H1 (cell line): Measurements from ENCODE around the gene SLITRK3. TPM values are rescaled to one million over a fixed set of nuclear protein-coding genes. Genes with fewer than 3 reads are reported as not detected.

Experiments used
- EP300 ChIP-seq, 2 experiments: IDR thresholded peaks; 1 replicate in 1 of 2; 2 replicates in 1 of 2; pipeline ENCODE4 v1.6.1; 2011 to 2012; ENCODE audit warnings: low read depth in 2 of 2, low read length in 2 of 2, mild to moderate bottlenecking in 2 of 2, borderline replicate concordance in 1 of 2, inconsistent platforms in 1 of 2, moderate library complexity in 1 of 2
- EZH2 ChIP-seq: fragments of 200-600 bp; sonication (generic); IDR thresholded peaks from 2 replicates; pipeline ENCODE4 v1.7.1; 2012; ENCODE audit warnings: low read depth, mild to moderate bottlenecking, moderate library complexity, low read length, inconsistent platforms; ENCODE audit not compliant: severe bottlenecking
- GTF2F1 ChIP-seq: IDR thresholded peaks from 2 replicates; pipeline ENCODE4 v1.6.1; 2012; ENCODE audit warnings: low read depth, low read length, improper control_type of control experiment, borderline replicate concordance
- JUND ChIP-seq: IDR thresholded peaks from 2 replicates; pipeline ENCODE4 v1.6.1; 2011; ENCODE audit warnings: mild to moderate bottlenecking, improper control_type of control experiment, low read length
- ZNF274 ChIP-seq: IDR thresholded peaks from 2 replicates; pipeline ENCODE4 v1.7.0; 2012; ENCODE audit warnings: low read length, borderline replicate concordance; ENCODE audit errors: extremely low read depth
- polyA plus RNA-seq, 7 experiments: library from polyadenylated mRNA; depleted of rRNA in 3 of 7; stranded (reverse) in 5 of 7; unstranded in 2 of 7; fragments of >200 nt in 5 of 7; fragments of 200-250 nt in 2 of 7; gene quantifications; 1 replicate in 5 of 7; 2 replicates in 1 of 7; 4 replicates in 1 of 7; pipeline versions ENCODE4 v1.2.1 to v1.2.3, GENCODE V29; 2011 to 2013; ENCODE audit warnings: missing spikeins in 2 of 7, mixed read lengths in 2 of 7
- total RNA-seq: library from RNA; stranded (reverse); fragmentation: NEBNext Ultra II Directional; extraction: Animal tissue kit (Norgen Biotek cat#: 25700); gene quantifications from 2 replicates; pipeline ENCODE4 v1.2.1, GENCODE V29; 2021

The SLITRK3 gene
- total and polyA plus RNA-seq, 2 of the 8 experiments (the other 6 are each of a cell fraction or from before 2014, with no cell fraction given), result 0.71 to 3.4 TPM

DNA sequence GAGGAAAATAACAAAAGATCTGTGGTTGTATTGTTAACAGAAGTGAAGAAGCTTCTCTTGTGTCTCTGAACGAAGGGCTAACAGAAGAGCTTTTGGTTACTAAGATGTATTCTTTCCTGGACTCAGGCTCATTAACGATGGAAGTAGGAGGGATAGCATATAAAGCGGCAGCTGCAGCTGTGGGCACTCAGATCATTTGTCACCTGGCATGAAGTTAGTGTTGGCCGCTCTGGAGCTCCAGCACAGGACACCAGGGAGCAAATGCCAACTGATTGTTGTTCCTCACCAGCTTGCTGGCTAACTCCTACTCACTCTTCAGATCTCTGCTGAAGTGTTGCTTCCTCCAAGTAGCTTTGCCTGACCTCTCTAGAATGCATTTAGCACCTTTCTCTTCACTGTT is 15.5 kb upstream of the SLITRK3 start (continued):
- TF ChIP-seq EP300 (IDR thresholded peaks at IDR 0.05; ENCODE audit: borderline replicate concordance in 1 of 2, low read depth in 2 of 2, low read length in 2 of 2) (no peak), GTF2F1 (no peak), ZNF274 (no peak), EZH2 (no peak), JUND (no peak)
